ENCODE measurements around the gene ATP7B. TPM values are rescaled to one million over a fixed set of nuclear protein-coding genes. Genes with fewer than 3 reads are reported as not detected.

The ATP7B gene
- total RNA-seq, 4 donors from 2014 or later = 2.0 to 8.3 (median 5.1) TPM

- H3K4me1 ChIP-seq = no peaks in the 10 kb centered on the region
- peaks cover 3% of the 10 kb centered on the region for H3K36me3 ChIP-seq
- TF ChIP-seq EP300 (IDR thresholded peaks at IDR 0.05) (no peak), POLR2A (IDR thresholded peaks at IDR 0.05) (no peak), POLR2AphosphoS5 (IDR thresholded peaks at IDR 0.05) (no peak), CTCF (IDR thresholded peaks at IDR 0.05) (no peak)
- no peak for DNase-seq (ENCODE audit: low spot score in 2 of 2)
- 85% methylated on average over 5 of the region's 5 CpGs for WGBS
- no peaks in the 10 kb centered on the region for H3K9me3 ChIP-seq
- no peaks in the 10 kb centered on the region for H3K27me3 ChIP-seq
- no peak overlapping the region for H3K27ac ChIP-seq
- no peak overlapping the region for H3K4me3 ChIP-seq
These were observed 81.6 kb downstream of the ATP7B start for GRCh38 chr13:51929699-51930098.

GRCh38 chr13:51928231-51928630, 83.0 kb downstream of the ATP7B start:
- Histone ChIP-seq H3K9me3 (no peaks in the 10 kb centered on the region), H3K27ac (no peak overlapping the region), H3K4me3 (no peak overlapping the region), H3K4me1 (no peaks in the 10 kb centered on the region), H3K36me3 (no peaks in the 10 kb centered on the region), H3K27me3 (no peaks in the 10 kb centered on the region)
- TF ChIP-seq POLR2AphosphoS5 (IDR thresholded peaks at IDR 0.05) (no peak), CTCF (IDR thresholded peaks at IDR 0.05) (no peak), POLR2A (IDR thresholded peaks at IDR 0.05) (no peak), EP300 (IDR thresholded peaks at IDR 0.05) (no peak)
- no peak for DNase-seq (ENCODE audit: low spot score in 2 of 2)
- WGBS = 94% methylated on average over 9 of the region's 9 CpGs

- DNase-seq (ENCODE audit: low spot score in 2 of 2) = no peak
- 86% methylated on average over 7 of the region's 7 CpGs for WGBS
- Histone ChIP-seq H3K36me3 (no peaks in the 10 kb centered on the region), H3K4me3 (no peak overlapping the region), H3K27ac (no peak overlapping the region), H3K27me3 (no peaks in the 10 kb centered on the region), H3K4me1 (no peaks in the 10 kb centered on the region), H3K9me3 (no peaks in the 10 kb centered on the region)
- TF ChIP-seq EP300 (IDR thresholded peaks at IDR 0.05) = no peak
- TF ChIP-seq POLR2A (IDR thresholded peaks at IDR 0.05) = no peak
- no peak for TF ChIP-seq POLR2AphosphoS5 (IDR thresholded peaks at IDR 0.05)
- no peak for TF ChIP-seq CTCF (IDR thresholded peaks at IDR 0.05)
These were observed 84.1 kb downstream of the ATP7B start for GRCh38 chr13:51927129-51927528.

- no peak for DNase-seq (ENCODE audit: low spot score in 2 of 2)
- no peaks in the 10 kb centered on the region for H3K9me3 ChIP-seq
- TF ChIP-seq POLR2A (IDR thresholded peaks at IDR 0.05) = no peak
- TF ChIP-seq EP300 (IDR thresholded peaks at IDR 0.05) = no peak
- TF ChIP-seq POLR2AphosphoS5 (IDR thresholded peaks at IDR 0.05) = no peak
- no peak for TF ChIP-seq CTCF (IDR thresholded peaks at IDR 0.05)
- H3K36me3 ChIP-seq = no peaks in the 10 kb centered on the region
- H3K4me1 ChIP-seq = no peaks in the 10 kb centered on the region
- H3K27ac ChIP-seq = no peak overlapping the region
- H3K4me3 ChIP-seq = no peak overlapping the region
- 47% methylated on average over 6 of the region's 6 CpGs for WGBS
- no peaks in the 10 kb centered on the region for H3K27me3 ChIP-seq
These were observed 84.7 kb downstream of the ATP7B start for GRCh38 chr13:51926528-51926885.

- no peak for TF ChIP-seq POLR2A (IDR thresholded peaks at IDR 0.05)
- TF ChIP-seq CTCF (IDR thresholded peaks at IDR 0.05) = no peak
- Histone ChIP-seq H3K27ac (no peak overlapping the region), H3K27me3 (no peaks in the 10 kb centered on the region), H3K9me3 (no peaks in the 10 kb centered on the region), H3K36me3 (no peaks in the 10 kb centered on the region), H3K4me3 (no peak overlapping the region), H3K4me1 (no peaks in the 10 kb centered on the region)
- WGBS = 65% methylated on average over 5 of the region's 5 CpGs
- peak in 1 of 2 donors; percentile 45 for DNase-seq (ENCODE audit: low spot score in 2 of 2)
These were observed 85.3 kb downstream of the ATP7B start for GRCh38 chr13:51925865-51926527.
